GM18909 (cell line): ENCODE measurements around the gene MOB3A.
A peak's percentile ranks its signal among the peaks of the same experiment; 100 is the strongest.
"Not testable (repeated sequence)": the region's sequence is repeated elsewhere in the genome, so short reads cannot be mapped to it uniquely, and the experiment has no call there.

Source experiments
- ATAC-seq: cut with Tn5 transposase; IDR thresholded peaks from one replicate; pipeline ENCODE4 v1.9.1; 2021; ENCODE audit warnings: mild to moderate bottlenecking; ENCODE audit not compliant: unreplicated experiment, poor library complexity

The MOB3A gene

DNA sequence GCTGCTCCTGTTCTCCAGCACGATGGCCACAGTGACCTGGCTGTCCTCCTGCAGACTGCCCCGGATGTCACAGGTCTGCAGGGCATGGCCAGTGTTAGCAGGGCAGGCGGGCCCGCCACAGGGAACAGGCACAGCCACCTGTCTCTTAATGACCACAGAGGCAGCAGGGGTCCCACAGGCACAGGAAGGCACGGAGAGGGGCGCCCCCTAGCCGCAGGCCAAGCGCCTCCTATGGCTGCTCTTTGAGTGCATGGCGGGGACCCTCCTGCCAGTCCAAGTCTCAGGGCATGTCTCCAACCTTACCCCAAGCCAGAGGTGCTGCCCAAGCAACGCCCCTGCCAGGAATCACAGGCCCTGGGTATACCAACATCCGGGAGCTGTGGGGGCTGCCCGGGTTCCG lies 14.7 kb upstream of the MOB3A start:
- no peak for ATAC-seq

DNA sequence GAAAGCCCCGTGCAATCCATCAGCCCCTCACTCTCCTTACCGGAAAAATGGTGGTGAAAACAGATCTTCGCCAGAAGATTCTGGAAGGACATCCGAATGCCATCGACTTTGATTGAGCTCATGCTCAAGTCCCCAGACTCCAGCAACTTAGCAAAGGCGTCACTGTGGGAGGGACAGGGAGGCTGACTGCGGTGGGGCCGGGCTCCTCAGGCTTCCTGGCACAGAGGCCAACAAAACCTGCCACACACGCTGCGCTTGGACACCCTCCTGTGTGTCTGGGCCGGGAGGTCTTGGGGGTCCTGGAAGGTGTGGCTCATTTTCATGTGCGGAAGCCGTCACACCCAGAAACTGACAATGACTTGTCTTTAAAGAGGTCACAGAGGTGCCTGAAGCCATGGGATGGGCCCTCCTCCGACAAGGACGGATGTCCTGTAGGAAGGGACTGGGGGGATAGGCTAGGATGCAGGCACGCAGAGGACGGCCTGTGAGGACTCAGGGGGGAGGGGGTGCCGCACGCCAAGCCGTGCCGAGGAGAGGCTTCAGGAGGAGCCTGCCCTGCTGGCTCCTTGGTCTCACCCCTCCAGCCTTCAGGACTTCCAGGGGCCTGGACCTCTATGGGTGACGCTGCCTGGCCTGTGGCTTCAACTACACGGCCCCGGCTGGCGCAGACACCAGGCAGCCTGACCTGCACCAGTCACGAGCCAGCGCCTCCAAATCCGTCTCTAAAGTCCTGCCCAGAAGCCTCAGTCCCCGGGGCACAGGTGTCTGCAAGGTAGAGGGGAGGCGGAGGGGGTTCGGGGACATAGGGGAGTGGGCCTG lies 13.1 kb upstream of the MOB3A start:
- ATAC-seq, result no peak

DNA sequence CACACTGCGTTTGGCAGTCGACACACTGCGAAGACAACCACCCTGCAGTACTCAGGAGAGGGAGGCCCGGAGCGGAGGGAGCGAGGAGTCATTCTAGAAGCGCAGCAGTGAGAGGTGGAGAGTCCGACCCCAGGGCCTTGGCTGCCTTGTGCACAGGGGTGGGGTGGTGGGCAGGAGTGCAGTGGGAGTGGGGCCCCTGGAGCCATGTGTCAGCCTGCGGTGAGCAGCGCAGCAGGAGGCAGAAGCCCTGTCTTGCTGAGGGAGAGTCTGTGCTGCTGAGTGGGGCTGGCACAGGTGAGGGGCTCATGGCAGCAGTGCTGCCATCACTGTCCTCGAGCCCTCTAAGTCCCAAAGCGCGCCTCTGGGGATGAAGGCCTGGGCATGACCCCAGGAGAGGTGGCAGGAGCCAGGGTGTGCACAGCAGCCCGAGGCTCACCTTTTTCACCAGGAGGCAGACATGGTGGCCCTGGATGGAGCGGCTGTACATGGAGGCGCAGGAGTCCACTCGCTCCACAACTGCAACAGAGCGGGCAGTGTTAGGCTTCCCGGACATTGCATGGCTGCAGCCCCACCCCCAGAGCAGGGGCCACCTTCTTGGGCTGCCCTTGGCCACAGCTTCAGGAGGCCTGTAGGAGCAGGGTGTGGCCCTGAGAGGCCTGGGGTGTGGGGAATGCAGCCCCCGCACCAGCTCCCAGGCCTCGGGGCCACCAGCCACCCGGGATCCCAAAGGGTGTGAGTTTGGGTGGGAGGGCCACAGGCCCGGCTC lies 12.3 kb upstream of the MOB3A start:
- ATAC-seq, result no peak

DNA sequence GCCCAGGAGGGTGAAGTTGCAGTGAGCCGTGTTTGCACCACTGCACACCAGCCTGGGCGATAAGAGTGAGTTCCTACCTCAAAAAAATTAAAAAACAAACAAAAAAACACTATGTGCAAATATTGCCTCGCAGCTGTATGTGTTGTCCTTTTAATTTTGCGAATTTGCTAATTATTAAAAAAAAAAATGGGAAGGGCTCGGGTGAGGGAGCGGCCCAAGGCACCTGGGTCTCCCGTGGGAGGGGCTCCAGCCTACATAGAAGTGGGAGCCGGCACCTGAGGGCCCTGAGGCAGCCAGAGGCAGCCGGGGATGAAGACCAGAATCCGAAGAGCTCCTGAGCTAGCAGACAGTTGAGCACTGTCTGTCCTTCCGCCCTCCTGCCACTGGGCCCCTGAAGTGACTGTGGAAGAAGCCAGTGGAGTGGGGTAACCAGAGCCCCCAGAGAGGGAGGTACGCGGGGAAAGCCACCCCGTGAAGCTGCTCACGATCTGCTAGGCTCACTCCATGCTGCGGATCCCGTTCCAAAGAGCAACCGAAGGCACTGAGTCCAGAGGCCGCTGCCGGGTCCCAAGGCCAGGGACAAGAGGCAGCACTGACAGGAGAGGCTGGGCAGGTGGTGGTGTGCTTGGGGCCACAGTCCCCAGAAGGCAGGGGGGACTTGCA lies 7.0 kb upstream of the MOB3A start:
- no peak for ATAC-seq

DNA sequence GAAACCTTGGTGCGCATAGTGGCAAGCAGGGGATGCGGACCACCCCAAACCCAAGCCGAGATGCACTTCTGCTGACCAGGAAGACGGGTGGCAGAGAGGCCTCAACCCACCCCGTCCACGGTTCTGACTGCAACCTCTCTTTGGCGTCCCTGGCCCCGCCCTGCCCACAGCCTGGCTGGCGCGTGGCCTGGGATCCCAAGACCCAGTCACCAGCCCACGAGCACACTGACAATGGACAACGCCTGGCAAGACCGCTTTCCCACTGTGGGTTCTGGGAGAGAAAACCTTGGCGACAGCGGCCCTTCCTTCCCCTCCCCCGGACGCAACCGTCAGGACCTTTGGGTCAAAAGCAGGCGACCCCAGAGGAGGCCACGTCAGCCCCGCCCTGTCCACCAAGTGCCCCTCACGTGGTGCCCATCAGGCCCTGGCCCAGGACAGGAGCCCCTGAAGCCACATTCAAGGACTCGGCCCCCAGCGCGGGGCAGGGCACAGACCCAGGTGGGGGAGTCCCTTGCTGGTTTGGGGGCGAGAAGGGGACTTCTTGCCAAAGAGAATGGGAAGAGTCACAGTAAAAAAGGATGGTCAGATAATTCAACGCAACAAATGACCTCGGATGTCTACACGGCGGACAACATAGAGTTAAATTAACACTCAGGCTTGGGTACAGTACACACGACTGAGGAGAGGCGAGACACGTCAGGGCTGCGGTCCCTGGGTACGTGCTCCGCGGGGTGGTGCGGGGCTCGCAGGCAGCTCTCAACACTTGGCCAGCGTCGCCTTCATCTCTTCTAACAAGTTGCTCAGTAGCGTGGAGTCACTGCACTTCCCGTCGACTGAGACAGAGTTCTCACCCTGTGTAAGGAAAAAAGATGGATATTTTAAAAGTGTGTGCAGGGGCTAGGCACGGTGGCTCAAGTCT lies 5.5 kb upstream of the MOB3A start:
- ATAC-seq, result no peak

DNA sequence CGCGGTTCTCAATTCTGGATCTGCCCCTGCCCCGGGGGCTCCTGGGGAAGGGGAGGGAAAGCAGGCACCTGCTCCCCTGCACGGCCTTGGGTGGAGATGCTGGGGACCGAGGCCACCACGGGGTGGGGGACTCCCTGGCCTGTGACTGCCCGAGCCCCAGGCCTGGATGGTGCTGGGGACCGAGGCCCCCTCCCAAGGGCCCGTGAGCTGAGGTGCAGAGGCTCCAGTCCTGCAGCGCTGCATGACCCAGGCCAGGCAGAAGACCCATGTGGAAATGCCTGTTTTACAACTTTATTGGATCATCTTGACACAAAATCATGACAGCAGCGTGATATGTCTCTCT lies 4.6 kb upstream of the MOB3A start:
- no peak for ATAC-seq

DNA sequence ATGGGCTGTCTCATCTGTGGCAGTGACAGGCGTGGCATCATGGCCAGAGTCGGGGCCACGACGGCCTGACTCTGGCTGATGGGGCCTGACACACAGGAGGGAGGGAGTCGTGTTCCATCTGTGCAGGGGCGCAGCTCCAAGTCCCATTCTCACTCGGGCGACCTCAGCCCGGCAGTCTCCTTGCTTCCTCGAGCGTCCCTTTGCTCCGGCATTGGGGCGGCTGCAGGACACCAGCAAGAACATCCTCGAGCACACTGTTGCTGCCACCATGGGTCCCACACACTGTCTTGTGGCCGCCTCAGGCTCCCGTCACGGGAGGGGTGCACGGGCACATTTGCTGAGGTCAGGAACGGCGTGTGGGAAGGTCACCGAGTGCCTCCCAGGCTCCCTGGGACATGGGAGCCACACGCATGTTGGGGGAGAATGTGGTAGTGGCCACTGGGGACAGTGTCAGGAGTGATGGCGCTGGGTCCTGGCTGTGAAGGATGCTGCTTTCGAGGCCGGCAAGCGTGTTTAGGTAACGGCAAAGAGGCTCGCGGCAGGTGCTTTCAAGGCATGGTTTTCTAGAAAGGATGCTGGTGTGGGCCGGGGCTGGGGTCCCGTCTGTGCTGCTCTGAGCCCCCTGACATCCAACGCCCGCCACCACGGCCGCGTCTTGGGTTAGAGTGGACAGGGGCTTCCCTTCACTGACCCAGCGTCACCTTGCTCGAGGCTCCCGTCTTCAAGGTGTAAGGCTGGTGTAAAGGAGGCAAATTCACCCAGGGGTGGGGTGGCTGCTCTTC lies 4.0 kb upstream of the MOB3A start:
- ATAC-seq, result no peak

DNA sequence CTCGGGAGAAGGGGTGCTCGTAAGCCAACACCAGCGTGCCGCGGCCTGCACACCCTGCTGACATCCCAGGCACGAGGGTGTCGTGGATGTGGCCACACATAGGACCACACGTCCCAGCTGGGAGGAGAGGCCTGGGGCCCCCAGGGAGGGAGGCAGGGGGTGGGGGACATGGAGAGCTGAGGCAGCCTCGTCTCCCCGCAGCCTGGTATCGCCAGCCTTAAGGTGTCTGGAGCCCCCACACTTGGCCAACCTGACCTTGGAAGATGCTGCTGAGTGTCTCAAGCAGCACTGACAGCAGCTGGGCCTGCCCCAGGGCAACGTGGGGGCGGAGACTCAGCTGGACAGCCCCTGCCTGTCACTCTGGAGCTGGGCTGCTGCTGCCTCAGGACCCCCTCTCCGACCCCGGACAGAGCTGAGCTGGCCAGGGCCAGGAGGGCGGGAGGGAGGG lies 3.0 kb upstream of the MOB3A start:
- no peak for ATAC-seq

DNA sequence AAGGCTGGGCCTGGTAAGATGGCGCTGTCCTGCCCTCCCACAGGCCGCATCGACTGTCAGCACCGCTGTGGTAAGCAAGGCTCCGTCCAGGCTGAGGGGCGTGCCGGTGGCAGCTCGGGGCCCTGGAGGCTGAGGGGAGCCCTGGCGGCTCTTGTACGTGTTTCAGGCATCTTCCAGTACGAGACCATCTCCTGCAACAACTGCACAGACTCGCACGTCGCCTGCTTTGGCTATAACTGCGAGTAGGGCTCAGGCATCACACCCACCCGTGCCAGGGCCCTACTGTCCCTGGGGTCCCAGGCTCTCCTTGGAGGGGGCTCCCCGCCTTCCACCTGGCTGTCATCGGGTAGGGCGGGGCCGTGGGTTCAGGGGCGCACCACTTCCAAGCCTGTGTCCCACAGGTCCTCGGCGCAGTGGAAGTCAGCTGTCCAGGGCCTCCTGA lies 1.8 kb upstream of the MOB3A start:
- no peak for ATAC-seq

DNA sequence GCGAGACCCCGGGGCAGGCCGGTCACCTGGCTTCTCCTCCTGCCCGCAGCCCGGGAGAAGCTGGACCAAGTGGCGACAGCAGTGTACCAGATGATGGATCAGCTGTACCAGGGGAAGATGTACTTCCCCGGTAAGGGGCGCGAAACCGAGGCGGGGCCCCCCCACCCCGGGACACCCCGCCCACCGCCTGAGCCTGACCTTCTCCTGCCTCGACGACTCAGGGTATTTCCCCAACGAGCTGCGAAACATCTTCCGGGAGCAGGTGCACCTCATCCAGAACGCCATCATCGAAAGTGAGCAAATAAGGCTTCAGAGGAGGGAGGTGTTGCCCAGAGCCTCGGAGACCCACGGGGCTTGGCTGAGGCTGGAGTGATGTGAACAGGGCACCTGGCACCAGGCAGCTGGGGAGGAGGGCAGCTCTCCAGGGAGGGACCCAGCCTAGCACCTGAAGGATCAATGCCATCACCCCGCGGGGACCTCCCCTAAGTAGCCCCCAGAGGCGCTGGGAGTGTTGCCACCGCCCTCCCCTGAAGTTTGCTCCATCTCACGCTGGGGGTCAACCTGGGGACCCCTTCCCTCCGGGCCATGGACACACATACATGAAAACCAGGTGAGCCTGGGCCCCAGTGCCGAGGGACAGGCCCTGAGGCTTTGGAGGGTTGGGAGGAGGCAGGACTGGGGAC lies 1.2 kb upstream of the MOB3A start:
- peak; percentile 2 for ATAC-seq

DNA sequence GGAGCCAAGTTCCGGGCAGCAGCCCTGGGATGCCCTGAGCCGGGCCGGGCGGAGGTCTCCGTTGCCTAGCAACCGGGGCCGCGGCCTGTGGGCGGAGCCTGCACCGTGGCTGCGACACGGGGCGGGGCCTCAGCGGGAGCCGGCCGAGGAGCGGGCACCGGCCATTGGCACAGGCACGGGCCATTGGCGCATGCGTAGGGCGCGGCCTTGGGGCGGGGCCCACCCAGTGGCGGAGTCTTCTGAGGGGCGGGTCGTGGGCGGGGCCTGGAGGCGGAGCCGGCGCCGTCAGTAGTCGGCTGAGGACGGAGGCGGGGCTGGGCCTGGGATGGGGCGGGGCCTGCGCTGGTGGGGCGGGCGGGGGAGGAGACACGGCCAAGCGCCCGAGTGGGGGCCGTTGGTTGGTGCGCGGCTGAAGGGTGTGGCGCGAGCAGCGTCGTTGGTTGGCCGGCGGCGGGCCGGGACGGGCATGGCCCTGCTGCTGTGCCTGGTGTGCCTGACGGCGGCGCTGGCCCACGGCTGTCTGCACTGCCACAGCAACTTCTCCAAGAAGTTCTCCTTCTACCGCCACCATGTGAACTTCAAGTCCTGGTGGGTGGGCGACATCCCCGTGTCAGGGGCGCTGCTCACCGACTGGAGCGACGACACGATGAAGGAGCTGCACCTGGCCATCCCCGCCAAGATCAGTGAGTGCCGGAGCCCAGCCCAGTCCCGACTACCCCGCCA lies 515 bp upstream of the MOB3A start, which contains the start of gene IZUMO4:
TSS of gene IZUMO4 (plus strand) at position 436 of the 723 bp plus-strand sequence. CDS start at position 467, 31 bp downstream.
- peak; percentile 73 for ATAC-seq

DNA sequence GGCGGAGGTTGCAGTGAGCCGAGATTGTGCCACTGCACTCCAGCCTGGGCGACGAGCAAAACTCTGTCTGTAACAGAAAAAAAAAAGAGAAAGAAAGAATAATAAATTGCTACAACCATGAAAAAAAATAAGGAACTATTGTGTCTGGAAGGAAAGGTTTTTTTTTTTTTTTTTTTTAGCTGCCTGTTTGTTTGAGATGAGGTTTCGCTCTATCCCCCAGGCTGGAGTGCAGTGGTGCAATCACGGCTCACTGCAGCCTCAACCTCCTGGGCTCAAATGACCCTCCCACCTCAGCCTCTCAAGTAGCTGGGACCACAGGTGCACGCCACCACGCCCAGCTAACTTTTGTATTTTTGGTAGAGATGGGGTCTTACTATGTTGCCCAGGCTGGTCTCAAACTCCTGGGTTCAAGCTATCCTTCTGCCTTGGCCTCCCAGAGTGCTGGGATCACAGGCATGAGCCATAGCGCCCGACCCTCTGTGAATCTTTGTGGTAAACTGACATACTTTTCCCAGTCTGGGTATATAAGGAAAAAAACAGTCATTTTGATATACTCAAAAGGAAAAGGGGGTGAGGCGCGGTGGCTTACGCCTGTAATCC lies 4.1 kb downstream of the MOB3A start:
- ATAC-seq, result not testable (repeated sequence)

DNA sequence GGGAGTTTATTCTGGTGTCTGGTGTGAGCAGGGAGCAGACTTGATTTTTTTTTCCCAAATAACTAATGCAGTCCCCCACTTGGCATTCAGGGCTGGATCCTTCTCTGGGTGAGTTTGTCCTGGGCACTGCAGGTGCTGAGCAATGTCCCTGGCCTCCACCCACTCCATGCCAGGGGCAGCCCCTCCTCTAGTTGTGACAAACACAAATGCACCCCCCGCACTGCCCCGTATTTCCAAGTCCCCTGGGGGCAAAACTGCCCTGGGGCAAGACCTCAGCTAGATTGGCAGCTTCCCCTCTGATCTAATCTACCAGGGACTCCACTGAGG lies 6.4 kb downstream of the MOB3A start:
- peak; percentile 6 for ATAC-seq

DNA sequence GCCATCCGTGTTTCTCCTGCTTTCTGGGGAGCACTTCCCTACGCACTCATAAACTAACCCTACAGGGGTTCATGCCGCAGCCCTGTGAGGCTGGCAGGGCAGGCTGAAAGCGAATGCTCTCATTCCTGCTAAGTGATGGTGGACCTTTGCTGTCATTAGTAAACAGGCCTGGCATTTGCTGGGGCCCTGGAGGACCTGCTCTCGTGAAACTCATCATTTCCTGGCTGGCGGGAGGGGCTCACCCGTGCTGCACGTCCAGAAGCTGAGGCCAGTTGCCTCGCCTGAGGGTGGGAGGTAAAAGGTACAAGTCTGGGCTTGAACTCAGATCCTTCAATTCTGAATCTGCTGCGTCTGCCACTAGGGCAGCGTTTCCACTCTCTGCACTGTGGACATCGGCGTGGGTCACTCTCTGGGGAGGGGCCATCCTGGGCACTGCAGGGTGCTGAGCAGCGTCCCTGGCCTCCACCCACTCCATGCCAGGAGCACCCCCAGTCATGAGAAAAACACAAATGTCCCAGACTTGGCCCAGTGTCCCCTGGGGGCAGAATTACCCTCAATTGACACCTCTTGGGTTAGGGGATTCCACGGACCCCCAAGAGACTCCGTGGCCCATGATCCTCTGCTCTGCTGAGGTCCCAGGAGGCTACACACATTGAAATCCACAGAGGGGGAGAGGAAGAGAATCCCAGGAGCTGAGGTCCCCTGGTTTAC lies 7.0 kb downstream of the MOB3A start:
- no peak for ATAC-seq

DNA sequence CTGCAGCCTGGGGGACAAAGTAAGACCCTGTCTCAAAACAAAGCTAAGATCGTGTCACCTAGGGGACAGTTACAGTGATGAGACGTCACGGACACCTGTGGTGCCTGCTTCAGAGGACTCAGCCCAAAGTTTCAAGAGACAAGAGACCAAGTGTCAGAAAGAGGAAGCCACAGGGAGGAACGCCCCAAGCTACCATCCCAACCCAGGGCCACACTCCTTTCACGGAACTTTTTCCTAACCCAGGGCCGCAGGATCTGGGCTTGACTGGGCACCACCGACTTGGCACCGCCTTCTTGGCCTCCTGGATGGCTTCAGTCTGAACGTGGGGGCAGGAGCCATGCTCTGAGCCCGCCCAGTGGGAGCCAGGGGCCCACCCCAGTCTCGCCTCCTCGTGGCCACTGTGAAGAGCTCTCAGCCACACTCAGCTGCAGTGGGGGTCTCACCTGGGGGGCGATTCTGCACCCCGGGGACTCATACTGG lies 8.5 kb downstream of the MOB3A start:
- ATAC-seq, result peak; percentile 19

DNA sequence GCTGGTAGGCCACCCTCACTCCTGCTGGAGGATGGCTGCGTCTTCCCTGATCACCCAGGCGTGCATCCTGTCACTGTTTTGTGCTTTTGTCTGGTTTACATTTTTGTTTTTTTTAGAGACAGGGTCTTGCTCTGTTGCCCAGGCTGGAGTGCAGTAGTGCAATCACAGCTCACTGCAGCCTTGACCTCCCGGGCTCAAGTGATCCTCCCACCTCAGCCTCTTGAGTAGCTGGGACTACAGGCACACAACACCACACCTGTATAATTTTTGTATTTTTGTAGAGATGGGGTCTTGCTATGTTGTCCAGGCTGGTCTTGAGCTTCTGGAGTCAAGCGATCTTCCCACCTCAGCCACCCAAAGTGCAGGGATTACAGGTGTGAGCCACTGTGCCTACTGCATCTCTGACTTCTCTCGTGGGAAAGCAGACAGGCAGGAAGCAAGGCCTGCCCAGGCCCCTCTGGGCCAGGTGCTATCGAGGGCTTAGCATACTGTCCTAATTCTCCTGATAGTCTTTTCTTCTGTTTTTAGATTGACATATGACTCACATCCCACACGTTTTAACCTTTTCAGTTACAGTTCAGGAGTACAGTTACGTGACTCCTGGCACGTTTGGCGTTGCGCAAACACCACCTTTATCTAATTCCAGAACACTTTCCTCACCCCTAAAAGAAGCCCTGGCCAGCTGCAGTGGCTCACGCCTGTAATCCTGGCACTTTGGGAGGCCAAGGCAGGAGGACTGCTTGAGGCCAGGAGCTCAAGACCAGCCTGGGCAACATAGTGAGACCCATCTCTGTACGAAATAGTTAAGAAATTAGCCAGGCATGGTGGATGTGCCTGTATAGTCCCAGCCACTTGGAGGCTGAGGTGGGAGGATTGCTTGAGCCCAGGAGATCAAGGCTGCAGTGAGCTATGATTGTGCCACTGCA lies 9.2 kb downstream of the MOB3A start:
- peak; percentile 16 for ATAC-seq
